Measurements from ENCODE around the gene MIGA2. TPM values are rescaled to one million over a fixed set of nuclear protein-coding genes. Genes with fewer than 3 reads are reported as not detected.
A peak's percentile ranks its signal among the peaks of the same experiment; 100 is the strongest.

Gene MIGA2
- total RNA-seq, 1 donor: 20.6 TPM

DNA sequence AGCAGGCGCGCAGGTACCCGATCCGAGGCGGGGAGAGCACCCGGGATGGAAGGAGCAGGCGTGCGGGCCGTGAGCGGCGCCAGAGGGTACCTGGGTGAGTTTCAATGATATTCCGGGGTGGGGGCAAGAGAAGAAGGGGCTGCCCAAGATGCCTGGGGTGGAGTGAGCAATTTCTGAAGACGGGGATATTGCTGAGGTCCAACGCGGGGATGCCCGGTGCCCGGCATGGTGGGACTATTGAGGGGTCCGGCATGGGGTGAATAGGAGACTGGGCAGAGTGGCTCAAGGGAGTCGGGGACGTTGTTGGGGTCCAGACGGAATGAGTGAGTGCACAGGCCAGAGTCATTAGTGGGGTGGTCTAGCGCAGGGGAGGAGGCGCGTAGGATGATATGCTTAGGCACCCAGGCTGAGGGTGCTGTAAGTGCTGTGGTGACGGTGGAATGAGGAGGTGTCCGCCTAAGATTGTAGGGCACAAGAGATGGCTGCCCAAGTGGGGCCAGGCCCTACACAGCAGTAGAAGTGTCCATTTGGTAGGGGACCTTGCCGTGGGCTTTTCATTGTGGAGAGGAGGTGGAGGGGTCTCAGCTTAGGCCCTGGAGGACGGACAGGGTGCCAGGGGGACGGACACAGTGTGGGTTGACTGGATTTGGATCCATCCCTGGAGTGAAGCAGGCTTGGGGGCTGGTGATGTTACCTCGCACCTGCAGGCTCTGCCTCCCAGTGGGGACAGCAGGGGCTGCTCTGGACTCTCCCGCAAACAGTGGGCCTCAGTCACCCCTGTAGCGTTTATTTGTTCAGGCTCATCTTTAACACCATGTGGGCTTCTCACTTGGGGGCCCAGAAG lies 719 bp downstream of the MIGA2 start:
- no peak for DNase-seq (ENCODE audit: low read depth)
- TF ChIP-seq, protein P1, sequence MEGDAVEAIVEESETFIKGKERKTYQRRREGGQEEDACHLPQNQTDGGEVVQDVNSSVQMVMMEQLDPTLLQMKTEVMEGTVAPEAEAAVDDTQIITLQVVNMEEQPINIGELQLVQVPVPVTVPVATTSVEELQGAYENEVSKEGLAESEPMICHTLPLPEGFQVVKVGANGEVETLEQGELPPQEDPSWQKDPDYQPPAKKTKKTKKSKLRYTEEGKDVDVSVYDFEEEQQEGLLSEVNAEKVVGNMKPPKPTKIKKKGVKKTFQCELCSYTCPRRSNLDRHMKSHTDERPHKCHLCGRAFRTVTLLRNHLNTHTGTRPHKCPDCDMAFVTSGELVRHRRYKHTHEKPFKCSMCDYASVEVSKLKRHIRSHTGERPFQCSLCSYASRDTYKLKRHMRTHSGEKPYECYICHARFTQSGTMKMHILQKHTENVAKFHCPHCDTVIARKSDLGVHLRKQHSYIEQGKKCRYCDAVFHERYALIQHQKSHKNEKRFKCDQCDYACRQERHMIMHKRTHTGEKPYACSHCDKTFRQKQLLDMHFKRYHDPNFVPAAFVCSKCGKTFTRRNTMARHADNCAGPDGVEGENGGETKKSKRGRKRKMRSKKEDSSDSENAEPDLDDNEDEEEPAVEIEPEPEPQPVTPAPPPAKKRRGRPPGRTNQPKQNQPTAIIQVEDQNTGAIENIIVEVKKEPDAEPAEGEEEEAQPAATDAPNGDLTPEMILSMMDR (IDR thresholded peaks at IDR 0.05; ENCODE audit: insufficient read depth, low read length): no peak
- H3K4me3 ChIP-seq (ENCODE audit: low read depth, low read length): peak overlapping the region; percentile 96

- DNase-seq (ENCODE audit: low read depth): no peak
- TF ChIP-seq, protein P1 (IDR thresholded peaks at IDR 0.05; ENCODE audit: insufficient read depth, low read length): no peak
Observed at GRCh38 chr9:129037767-129038098, 1.3 kb downstream of the MIGA2 start.

DNA sequence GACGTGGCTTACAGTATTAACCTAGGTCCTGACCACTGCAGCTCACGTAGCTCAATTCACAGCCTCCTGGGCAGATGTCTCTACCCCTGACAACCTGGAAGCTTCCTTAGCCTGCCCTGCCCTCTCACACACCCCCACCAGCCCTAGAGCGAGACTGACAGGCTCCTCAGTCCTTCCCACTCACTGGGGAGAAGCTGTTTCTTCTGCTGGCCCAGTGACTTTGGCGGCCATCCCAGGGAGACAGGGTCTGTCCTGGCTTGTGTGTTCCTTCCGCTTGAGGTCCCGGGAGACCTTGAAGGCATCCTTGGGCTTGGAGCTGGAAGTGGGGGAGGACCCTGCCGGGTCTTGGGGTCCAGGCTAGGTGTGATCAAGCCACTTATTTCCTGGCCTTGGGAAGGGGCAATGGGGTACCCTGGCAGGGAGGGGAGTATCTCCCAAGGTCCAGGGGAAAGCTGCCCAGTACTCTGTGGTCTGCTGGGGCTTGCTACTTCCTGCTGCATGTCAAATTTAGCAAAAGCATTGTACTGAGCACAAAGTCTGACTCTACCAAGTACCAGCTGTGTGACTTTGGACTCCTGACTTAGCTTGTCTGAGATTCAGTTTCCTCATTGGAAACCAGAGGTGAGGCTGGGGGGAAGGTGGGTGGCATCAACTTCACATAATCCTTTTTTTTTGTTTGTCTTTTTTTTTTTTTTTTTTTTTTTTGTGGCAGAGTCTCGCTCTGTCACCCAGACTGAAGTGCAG lies 1.9 kb downstream of the MIGA2 start:
- TF ChIP-seq, protein P1 (IDR thresholded peaks at IDR 0.05; ENCODE audit: insufficient read depth, low read length): no peak
- DNase-seq (ENCODE audit: low read depth): no peak
- H3K4me3 ChIP-seq (ENCODE audit: low read depth, low read length): peak overlapping the region; percentile 96

More at GRCh38 chr9:129037767-129038098, 1.3 kb downstream of the MIGA2 start:
- peak overlapping the region; percentile 96 for H3K4me3 ChIP-seq (ENCODE audit: low read depth, low read length)

DNA sequence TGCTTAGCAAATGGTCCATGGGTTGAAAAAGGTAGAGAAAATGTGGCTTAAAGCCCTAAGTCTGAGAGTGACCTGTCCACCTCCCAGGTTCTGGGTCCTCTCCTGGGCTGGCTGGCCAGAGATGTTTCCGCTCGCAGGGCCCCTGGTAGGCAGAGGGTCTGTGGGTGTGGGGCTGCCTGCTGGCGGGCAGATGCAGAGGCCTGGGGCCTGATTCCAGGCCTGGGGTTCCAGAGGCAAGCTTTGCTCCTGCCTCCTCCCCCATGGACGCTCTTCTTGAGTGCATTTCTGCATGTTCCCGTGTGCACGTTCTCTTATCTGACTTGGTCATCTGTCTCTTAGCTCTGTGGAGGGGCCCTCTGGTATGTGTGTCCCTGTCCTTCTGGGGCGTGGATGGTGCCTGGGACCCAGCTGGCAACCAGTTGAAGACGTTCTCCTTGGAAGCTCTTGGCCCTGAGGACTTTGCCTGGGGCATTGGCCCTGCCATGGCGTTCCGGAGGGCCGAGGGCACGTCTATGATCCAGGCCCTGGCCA lies 3.8 kb downstream of the MIGA2 start:
- DNase-seq (ENCODE audit: low read depth): no peak
- TF ChIP-seq, protein P1 (IDR thresholded peaks at IDR 0.05; ENCODE audit: insufficient read depth, low read length): no peak
- H3K4me3 ChIP-seq (ENCODE audit: low read depth, low read length): no peak overlapping the region

DNA sequence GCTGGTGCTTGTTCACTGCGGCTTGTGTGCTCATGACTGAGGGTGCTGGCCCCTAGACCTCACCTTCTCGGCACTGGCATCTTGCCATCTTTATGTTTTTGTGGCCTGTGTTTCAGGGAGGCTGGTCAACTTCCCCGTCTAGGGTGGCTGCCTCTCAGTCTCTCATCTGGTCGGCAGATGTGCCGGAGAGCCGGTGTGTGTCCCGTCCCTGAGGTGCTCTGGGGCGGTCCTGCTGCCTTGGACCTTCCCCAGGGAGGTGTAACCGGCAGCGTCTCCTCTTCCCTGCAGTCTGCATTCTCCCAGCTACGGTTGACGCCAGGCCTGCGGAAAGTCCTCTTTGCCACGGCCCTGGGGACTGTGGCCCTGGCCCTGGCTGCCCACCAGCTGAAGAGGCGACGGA lies 5.6 kb downstream of the MIGA2 start:
- H3K4me3 ChIP-seq (ENCODE audit: low read depth, low read length): no peak overlapping the region
- DNase-seq (ENCODE audit: low read depth): no peak
- TF ChIP-seq, protein P1 (IDR thresholded peaks at IDR 0.05; ENCODE audit: insufficient read depth, low read length): no peak

DNA sequence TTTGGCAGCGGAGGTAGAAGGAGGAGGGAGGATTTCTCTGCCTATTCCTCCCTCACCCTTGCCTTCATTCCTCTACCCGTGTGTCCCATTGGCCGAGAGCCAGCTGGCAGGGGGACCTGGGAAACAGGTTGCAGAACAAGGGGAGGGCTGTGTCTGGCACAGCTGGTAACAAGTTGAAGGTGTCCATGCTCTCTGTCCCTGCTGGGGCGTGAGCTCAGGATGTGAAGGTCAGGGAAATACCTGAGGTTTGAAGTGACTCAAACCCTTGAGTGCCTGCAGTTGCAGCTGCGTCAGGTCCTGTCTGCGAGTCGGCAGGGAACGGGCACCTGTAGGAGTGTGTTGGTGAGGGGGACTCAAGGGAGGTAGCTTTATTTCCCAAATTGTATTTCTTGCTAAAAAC lies 16.2 kb downstream of the MIGA2 start:
- H3K4me3 ChIP-seq (ENCODE audit: low read depth, low read length): no peak overlapping the region
- TF ChIP-seq, protein P1 (IDR thresholded peaks at IDR 0.05; ENCODE audit: insufficient read depth, low read length): no peak
- DNase-seq (ENCODE audit: low read depth): no peak

Measured in fibroblast of the aortic adventitia (primary cell).